Measurements from ENCODE around the gene MTNR1A.
A peak's percentile ranks its signal among the peaks of the same experiment; 100 is the strongest.
"Not testable (repeated sequence)": the region's sequence is repeated elsewhere in the genome, so short reads cannot be mapped to it uniquely, and the experiment has no call there.

The MTNR1A gene

DNA sequence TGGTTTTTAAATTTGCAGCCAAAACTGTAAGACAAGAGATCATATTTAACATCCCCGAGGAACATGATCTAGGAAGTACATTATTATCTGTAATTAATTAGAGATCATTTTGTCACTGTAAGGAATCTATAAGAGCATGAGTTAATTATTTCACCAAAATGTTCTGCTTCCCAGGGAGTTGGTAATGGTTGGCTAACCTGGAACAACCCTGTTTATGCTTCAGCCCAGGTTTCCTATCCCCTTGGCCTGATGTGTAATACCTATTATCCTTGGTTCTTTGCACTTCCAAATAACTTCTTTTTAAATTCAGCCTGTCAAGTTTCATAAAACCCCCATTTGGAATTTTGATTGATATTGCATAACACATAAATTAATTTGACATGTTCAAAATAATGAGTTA, 6.4 kb upstream of the MTNR1A start:
- no peak for DNase-seq (ENCODE audit: low read depth)

GRCh38 chr4:186560647-186561046, 5.3 kb upstream of the MTNR1A start:
- no peak for DNase-seq (ENCODE audit: low read depth)

DNA sequence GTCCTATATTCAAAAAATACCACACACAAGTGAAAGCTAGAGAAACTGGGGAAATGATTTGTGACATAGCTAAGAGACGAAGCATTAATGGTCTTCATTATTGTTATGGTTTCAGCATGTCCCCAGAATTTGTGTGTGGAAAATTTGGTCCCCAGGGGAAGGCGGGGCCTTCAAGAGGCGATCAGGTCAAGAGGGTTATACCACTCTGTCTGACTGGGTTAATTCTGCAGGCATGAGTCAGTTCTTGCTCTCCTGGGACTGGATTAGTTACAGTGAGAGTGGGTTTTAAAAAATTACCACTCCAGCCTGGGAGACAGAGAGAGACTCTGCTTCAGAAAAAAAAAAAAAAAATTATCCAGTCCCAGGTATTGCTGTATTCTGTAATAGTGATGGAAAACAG, 2.1 kb upstream of the MTNR1A start:
- DNase-seq (ENCODE audit: low read depth), result peak; percentile 41

DNA sequence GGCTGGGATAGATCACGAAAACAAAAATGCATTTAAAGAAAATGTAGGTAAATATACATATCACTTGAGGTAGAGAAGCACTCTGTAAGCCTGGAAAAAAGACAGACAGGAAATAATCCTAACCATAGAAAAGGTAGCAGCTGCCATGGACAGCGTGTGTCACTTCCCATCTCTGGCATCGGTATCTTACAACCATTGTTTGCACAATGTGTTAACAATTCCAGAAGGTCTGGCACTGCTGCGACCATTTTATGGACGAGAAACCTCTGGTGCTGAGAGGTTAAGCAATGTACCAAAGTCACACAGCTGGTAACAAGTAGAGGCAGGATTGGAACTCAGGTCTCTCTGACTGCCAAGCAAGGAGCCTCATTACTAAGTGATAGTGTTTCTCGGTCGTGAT, 1.7 kb upstream of the MTNR1A start:
- peak; percentile 20 for DNase-seq (ENCODE audit: low read depth)

DNA sequence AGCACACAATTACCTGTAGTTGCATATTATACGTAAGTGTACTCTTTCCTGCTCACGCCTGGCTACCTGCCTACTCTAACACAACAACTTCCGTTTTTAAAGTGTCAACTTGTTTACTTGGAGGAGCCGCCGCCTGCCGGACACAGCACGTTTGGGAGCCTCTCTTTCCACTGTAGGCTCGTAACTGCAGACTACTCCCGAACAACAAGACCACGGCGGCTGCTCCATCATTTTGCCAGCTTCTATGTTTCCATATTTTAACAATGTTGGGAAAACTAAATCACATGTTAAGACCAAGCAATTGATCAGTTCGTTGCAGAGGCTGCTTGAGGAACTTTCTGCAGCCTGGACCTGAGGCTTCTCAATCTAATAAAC, 841 bp downstream of the MTNR1A start:
- no peak for DNase-seq (ENCODE audit: low read depth)

GRCh38 chr4:186553717-186554116, 1.6 kb downstream of the MTNR1A start:
- no peak for DNase-seq (ENCODE audit: low read depth)

- DNase-seq (ENCODE audit: low read depth), result no peak
Measured at GRCh38 chr4:186551849-186552248, 3.5 kb downstream of the MTNR1A start.

DNA sequence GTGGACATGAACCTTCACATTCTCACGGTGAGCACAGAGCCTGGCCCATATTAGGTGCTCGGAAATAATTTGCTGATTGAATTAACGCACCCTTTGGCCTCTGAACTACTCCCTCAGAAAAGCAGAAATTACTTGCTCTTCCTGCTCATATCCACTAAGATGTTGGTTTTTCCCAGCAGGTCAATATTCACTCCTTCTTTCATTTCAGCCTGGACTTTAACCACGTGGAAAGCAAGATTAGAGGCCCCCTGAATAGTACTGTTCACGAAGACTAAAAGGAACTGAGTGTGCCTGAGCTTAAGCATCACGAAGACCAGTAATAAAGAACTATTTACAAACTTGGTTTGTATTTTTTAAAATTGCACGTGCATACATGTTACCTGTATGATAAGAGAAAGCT, 9.9 kb downstream of the MTNR1A start:
- DNase-seq (ENCODE audit: low read depth), result no peak

GRCh38 chr4:186543206-186543605, 12.2 kb downstream of the MTNR1A start:
- DNase-seq (ENCODE audit: low read depth), result no peak

GRCh38 chr4:186541801-186542200, 13.6 kb downstream of the MTNR1A start:
- no peak for DNase-seq (ENCODE audit: low read depth)

GRCh38 chr4:186537843-186538521, 17.4 kb downstream of the MTNR1A start:
- no peak for DNase-seq (ENCODE audit: low read depth)

- DNase-seq (ENCODE audit: low read depth), result no peak
Measured at GRCh38 chr4:186536285-186536684, 19.1 kb downstream of the MTNR1A start.

- no peak for DNase-seq (ENCODE audit: low read depth)
Measured at GRCh38 chr4:186534056-186534455, 21.3 kb downstream of the MTNR1A start.

- DNase-seq (ENCODE audit: low read depth), result not testable (repeated sequence)
Measured at GRCh38 chr4:186523927-186524326, 31.4 kb downstream of the MTNR1A start.

- no peak for DNase-seq (ENCODE audit: low read depth)
Measured at GRCh38 chr4:186516287-186516686, 39.1 kb downstream of the MTNR1A start.

DNA sequence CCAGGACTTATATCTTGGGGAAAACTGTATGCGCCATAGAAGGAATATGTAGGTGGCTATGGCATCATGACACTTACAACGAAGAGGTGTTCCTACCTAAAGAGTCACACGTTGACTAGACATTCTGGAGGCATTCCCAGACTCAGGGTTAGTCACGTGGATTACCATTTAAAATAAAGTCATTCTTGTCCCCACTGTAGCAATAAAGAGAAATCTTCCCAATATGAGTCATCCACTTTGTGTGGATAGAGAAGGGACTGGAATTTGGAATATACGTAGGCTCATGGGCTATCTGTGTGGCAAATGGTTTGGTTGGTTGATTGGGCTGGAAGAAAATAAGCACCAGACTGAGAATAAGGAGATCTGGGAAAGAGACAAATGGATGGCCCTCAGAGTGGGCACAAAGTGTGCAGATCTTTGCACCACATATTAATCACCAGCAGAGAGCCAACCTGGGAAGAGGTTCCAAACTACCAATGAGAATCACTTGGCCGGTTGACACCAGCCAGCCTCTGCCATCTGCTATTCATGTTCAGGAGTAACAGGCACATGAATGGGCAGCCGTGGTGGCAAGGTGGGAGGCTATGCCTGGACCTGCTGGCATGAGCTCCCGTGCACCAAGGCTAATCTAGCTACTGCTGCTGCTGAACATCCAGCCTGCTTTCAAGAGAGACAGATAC, 41.0 kb downstream of the MTNR1A start:
- no peak for DNase-seq (ENCODE audit: low read depth)

DNA sequence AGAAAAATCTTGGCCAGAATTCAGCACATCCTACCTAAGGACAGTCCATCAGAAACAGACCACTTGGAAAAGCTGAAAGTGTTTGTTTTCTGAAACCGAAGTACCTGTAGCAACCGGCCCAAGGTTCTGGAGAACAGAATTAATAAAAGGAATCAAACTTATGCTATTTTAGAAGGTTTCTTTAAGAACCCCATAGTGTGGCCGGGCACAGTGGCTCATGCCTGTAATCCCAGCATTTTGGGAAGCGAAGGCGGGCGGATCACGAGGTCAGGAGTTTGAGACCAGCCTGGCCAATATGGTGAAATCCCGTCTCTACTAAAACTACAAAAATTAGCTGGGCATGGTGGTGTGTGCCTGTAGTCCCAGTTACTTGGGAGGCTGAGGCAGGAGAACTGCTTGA, 50.6 kb downstream of the MTNR1A start:
- DNase-seq (ENCODE audit: low read depth), result not testable (repeated sequence)

- DNase-seq (ENCODE audit: low read depth), result no peak
Measured at GRCh38 chr4:186502231-186502630, 53.1 kb downstream of the MTNR1A start.

- no peak for DNase-seq (ENCODE audit: low read depth)
Measured at GRCh38 chr4:186501554-186501953, 53.8 kb downstream of the MTNR1A start.

- no peak for DNase-seq (ENCODE audit: low read depth)
Measured at GRCh38 chr4:186500721-186501304, 54.6 kb downstream of the MTNR1A start.

DNA sequence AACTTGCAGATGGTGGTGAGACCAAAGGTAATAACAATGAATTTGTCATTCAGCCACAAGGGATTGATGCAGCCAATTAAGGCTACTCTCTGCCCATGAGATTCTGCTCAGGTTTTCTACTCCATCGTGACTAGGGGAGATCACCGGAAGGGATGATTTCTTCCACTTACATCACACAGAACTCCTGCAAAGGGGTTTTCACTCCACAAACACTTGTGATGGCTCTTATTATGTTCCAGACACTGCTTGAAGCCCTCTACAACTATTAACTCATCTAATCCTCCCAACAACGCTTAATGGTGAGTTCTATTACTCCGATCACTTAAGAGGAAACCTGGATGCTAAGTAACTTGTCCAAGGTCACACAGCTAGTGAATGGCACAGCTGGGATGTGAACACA, 55.9 kb downstream of the MTNR1A start:
- no peak for DNase-seq (ENCODE audit: low read depth)

GRCh38 chr4:186497043-186497442, 58.3 kb downstream of the MTNR1A start:
- DNase-seq (ENCODE audit: low read depth), result no peak

GRCh38 chr4:186494496-186494895, 60.9 kb downstream of the MTNR1A start:
- DNase-seq (ENCODE audit: low read depth), result no peak

GRCh38 chr4:186487726-186488125, 67.6 kb downstream of the MTNR1A start:
- DNase-seq (ENCODE audit: low read depth), result no peak
